ENCODE measurements around the gene IGFBP7.
A peak's percentile ranks its signal among the peaks of the same experiment; 100 is the strongest.
"Not testable (repeated sequence)": the region's sequence is repeated elsewhere in the genome, so short reads cannot be mapped to it uniquely, and the experiment has no call there.

IGFBP7 gene

DNA sequence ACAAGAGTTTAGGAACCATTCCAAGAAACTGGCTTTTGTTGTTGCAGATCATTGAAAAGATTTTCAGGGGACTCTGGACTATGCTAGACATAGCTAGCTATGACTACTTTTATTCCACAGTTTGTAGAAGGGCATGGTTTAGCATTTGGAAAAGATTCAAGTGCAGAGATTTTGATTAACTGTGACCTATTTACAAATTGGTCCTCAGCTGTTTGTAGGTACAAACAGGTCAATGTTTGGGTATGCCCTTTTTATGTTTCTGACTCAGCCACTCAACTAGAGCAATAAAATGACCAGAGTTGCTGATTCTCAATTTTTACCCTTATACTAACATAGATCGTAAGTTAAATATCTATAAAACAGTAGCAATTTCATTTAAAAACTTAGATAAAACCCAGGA lies 46.7 kb downstream of the IGFBP7 start:
- no peak overlapping the region for H3K9ac ChIP-seq (ENCODE audit: low read length)
- H2BK120ac ChIP-seq (ENCODE audit: insufficient read depth, low read length, poor library complexity), result no peak overlapping the region
- no peak overlapping the region for H3K14ac ChIP-seq (ENCODE audit: low read length)
- no peak overlapping the region for H4K12ac ChIP-seq (ENCODE audit: low read depth, low read length)
- H4K8ac ChIP-seq (ENCODE audit: low read depth, low read length), result no peak overlapping the region
- no peak overlapping the region for H2AFZ ChIP-seq (ENCODE audit: insufficient read depth, low read length, poor library complexity)
- H2AK5ac ChIP-seq (ENCODE audit: low read length), result no peak overlapping the region
- no CpG with 5 or more reads among the region's 1 CpG for whole genome bisulfite sequencing (ENCODE audit: extremely low coverage, insufficient coverage, insufficient read length)
- no peak overlapping the region for H3K4ac ChIP-seq (ENCODE audit: low read depth, low read length)
- H2BK5ac ChIP-seq (ENCODE audit: low read depth, low read length, poor library complexity), result no peak overlapping the region
- peaks cover 12 to 14% of the 10 kb centered on the region in 2 experiments for H3K36me3 ChIP-seq (ENCODE audit: control insufficient read depth in 1 of 2, insufficient read depth in 2 of 2, low read length in 2 of 2)
- no peak overlapping the region for H3K18ac ChIP-seq (ENCODE audit: low read length)
- H3K9me3 ChIP-seq (ENCODE audit: insufficient read depth, low read depth, low read length), result no peaks in the 10 kb centered on the region
- H3K4me3 ChIP-seq (ENCODE audit: low read depth, low read length), result no peak overlapping the region
- peaks cover 2% of the 10 kb centered on the region for H3K79me2 ChIP-seq (ENCODE audit: control insufficient read depth, insufficient read depth, low read length, poor library complexity)
- no peaks in the 10 kb centered on the region for H3K27me3 ChIP-seq (ENCODE audit: insufficient read depth, low read length)
- peak overlapping the region; percentile 36 for H3K27ac ChIP-seq (ENCODE audit: low read depth, low read length)
- no peak overlapping the region for H3K23ac ChIP-seq (ENCODE audit: low read length)
- no peak overlapping the region for H2BK12ac ChIP-seq (ENCODE audit: low read length)
- H3K4me2 ChIP-seq (ENCODE audit: low read length), result no peak overlapping the region
- DNase-seq, result no peak
- H3K4me1 ChIP-seq (ENCODE audit: control insufficient read depth in 1 of 2, insufficient read depth in 2 of 2, low read length in 2 of 2), result peaks cover 10 to 25% of the 10 kb centered on the region in 2 experiments
- H4K91ac ChIP-seq (ENCODE audit: low read depth, low read length), result no peak overlapping the region
- peaks cover 27% of the 10 kb centered on the region for H3K79me1 ChIP-seq (ENCODE audit: low read length)

DNA sequence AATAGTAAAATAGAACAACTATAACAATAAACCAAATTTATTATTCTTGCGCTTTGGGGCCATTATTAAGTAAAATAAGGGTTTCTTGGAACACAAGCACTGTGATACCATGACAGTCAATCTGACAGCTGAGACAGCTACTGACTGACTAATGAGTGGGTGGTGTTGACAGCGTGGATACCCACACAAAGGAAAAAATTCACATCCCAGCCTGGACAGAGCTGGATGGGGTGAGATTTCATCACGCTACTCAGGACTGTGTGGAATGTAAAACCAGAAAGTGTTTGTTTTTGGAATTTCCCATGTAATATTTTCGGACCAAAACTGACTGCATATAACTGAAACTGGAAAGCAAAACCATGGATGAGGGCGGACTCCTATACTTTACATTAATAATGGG lies 48.8 kb downstream of the IGFBP7 start:
- H3K36me3 ChIP-seq (ENCODE audit: control insufficient read depth in 1 of 2, insufficient read depth in 2 of 2, low read length in 2 of 2), result peaks cover 11 to 12% of the 10 kb centered on the region in 2 experiments
- H3K4me1 ChIP-seq (ENCODE audit: control insufficient read depth in 1 of 2, insufficient read depth in 2 of 2, low read length in 2 of 2), result peaks cover 21 to 32% of the 10 kb centered on the region in 2 experiments
- no peak overlapping the region for H3K18ac ChIP-seq (ENCODE audit: low read length)
- H4K8ac ChIP-seq (ENCODE audit: low read depth, low read length), result no peak overlapping the region
- no peaks in the 10 kb centered on the region for H3K9me3 ChIP-seq (ENCODE audit: insufficient read depth, low read depth, low read length)
- H4K12ac ChIP-seq (ENCODE audit: low read depth, low read length), result no peak overlapping the region
- no peak overlapping the region for H3K23ac ChIP-seq (ENCODE audit: low read length)
- H2AFZ ChIP-seq (ENCODE audit: insufficient read depth, low read length, poor library complexity), result no peak overlapping the region
- H3K27me3 ChIP-seq (ENCODE audit: insufficient read depth, low read length), result no peaks in the 10 kb centered on the region
- WGBS (ENCODE audit: extremely low coverage, insufficient coverage, insufficient read length), result no CpG with 5 or more reads among the region's 5 CpGs
- peak overlapping the region; percentile 39 for H4K91ac ChIP-seq (ENCODE audit: low read depth, low read length)
- no peak overlapping the region for H2BK5ac ChIP-seq (ENCODE audit: low read depth, low read length, poor library complexity)
- H2AK5ac ChIP-seq (ENCODE audit: low read length), result no peak overlapping the region
- no peak overlapping the region for H3K4me3 ChIP-seq (ENCODE audit: low read depth, low read length)
- no peak overlapping the region for H3K9ac ChIP-seq (ENCODE audit: low read length)
- no peak overlapping the region for H2BK120ac ChIP-seq (ENCODE audit: insufficient read depth, low read length, poor library complexity)
- H3K79me2 ChIP-seq (ENCODE audit: control insufficient read depth, insufficient read depth, low read length, poor library complexity), result peaks cover 8% of the 10 kb centered on the region
- H3K27ac ChIP-seq (ENCODE audit: low read depth, low read length), result peak overlapping the region; percentile 44
- no peak overlapping the region for H3K14ac ChIP-seq (ENCODE audit: low read length)
- H3K4me2 ChIP-seq (ENCODE audit: low read length), result no peak overlapping the region
- no peak overlapping the region for H3K4ac ChIP-seq (ENCODE audit: low read depth, low read length)
- H3K79me1 ChIP-seq (ENCODE audit: low read length), result peaks cover 38% of the 10 kb centered on the region
- peak; percentile 37 to 72 for DNase-seq
- peak overlapping the region; percentile 37 for H2BK12ac ChIP-seq (ENCODE audit: low read length)

DNA sequence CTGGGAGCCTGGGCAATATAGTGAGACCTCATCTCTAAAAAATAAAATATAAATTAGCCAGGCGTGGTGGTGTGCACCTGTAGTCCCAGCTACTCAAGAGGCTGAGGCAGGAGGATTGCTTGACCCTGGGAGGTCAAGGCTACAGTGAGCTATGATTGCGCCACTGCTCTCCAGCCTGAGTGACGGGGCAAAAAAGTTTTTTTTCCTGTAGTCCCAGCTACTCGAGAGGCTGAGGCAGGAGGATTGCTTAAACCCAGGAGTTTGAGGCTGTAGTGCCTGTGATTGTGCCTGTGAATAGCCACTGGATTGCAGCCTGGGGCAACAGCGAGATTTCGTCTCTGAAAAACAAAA lies 49.5 kb downstream of the IGFBP7 start:
- peak overlapping the region; percentile 73 for H4K91ac ChIP-seq (ENCODE audit: low read depth, low read length)
- not testable (repeated sequence) for H3K9ac ChIP-seq (ENCODE audit: low read length); H3K27me3 ChIP-seq (ENCODE audit: insufficient read depth, low read length); H3K79me2 ChIP-seq (ENCODE audit: control insufficient read depth, insufficient read depth, low read length, poor library complexity); H3K4me3 ChIP-seq (ENCODE audit: low read depth, low read length); H4K12ac ChIP-seq (ENCODE audit: low read depth, low read length); H2AFZ ChIP-seq (ENCODE audit: insufficient read depth, low read length, poor library complexity); H3K23ac ChIP-seq (ENCODE audit: low read length); H2AK5ac ChIP-seq (ENCODE audit: low read length); H3K36me3 ChIP-seq (ENCODE audit: control insufficient read depth in 1 of 2, insufficient read depth in 2 of 2, low read length in 2 of 2); H3K4me2 ChIP-seq (ENCODE audit: low read length); H3K9me3 ChIP-seq (ENCODE audit: insufficient read depth, low read depth, low read length)
- peak overlapping the region; percentile 50 for H2BK5ac ChIP-seq (ENCODE audit: low read depth, low read length, poor library complexity)
- H3K18ac ChIP-seq (ENCODE audit: low read length), result peak overlapping the region; percentile 38
- H3K79me1 ChIP-seq (ENCODE audit: low read length), result peaks cover 38% of the 10 kb centered on the region
- peak overlapping the region; percentile 67 for H2BK12ac ChIP-seq (ENCODE audit: low read length)
- H3K14ac ChIP-seq (ENCODE audit: low read length), result peak overlapping the region; percentile 7
- peak overlapping the region; percentile 34 for H3K4ac ChIP-seq (ENCODE audit: low read depth, low read length)
- H2BK120ac ChIP-seq (ENCODE audit: insufficient read depth, low read length, poor library complexity), result peak overlapping the region; percentile 67
- peak overlapping the region; percentile 76 for H3K27ac ChIP-seq (ENCODE audit: low read depth, low read length)
- peak; percentile 61 to 83 for DNase-seq
- no CpG with 5 or more reads among the region's 6 CpGs for WGBS (ENCODE audit: extremely low coverage, insufficient coverage, insufficient read length)
- peaks cover 18 to 29% of the 10 kb centered on the region in 2 experiments for H3K4me1 ChIP-seq (ENCODE audit: control insufficient read depth in 1 of 2, insufficient read depth in 2 of 2, low read length in 2 of 2)
- peak overlapping the region; percentile 22 for H4K8ac ChIP-seq (ENCODE audit: low read depth, low read length)

DNA sequence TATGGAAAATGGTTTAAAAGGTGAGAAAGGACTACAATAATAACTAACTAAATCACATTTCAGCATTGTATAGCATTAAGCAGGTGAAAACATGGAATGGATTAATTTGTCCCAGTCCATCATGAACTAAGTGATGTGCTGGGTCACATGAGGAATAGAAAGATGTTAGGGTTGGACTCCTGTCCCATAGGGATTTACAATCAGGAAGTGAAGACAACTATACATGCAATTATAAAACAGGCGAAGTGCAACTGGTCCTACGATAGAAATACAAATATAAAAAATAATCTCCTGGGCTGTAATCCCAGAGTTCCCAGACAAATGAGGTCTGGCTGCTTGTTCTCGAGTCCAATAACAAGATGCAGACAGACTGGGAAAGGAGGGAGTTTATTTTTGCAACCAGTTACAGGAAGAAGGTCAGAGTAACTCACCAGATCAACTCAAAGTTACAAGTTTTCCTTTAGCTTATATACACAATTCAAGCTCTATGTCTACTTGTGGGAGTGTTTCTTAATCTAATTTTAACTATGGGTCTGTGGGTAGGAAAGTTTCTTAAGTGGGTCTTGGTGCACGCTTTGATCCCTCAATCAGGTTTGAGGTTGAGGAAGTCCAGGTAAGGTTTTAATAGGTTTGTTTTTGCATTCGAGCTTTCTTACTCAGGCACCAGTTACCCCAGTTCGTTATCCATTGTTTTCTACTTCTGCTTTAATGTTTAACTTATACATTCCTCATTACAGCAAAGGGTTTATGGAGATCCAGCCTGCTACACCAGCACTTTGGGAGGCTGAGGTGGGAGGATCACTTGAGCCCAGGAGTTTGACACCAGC lies 50.1 kb downstream of the IGFBP7 start:
- no peak overlapping the region for H3K4me3 ChIP-seq (ENCODE audit: low read depth, low read length)
- peak overlapping the region; percentile 67 for H2BK120ac ChIP-seq (ENCODE audit: insufficient read depth, low read length, poor library complexity)
- peak overlapping the region; percentile 76 for H3K27ac ChIP-seq (ENCODE audit: low read depth, low read length)
- no peak overlapping the region for H3K4me2 ChIP-seq (ENCODE audit: low read length)
- no peak overlapping the region for H4K8ac ChIP-seq (ENCODE audit: low read depth, low read length)
- no peak overlapping the region for H3K18ac ChIP-seq (ENCODE audit: low read length)
- no peaks in the 10 kb centered on the region for H3K9me3 ChIP-seq (ENCODE audit: insufficient read depth, low read depth, low read length)
- H3K79me2 ChIP-seq (ENCODE audit: control insufficient read depth, insufficient read depth, low read length, poor library complexity), result peaks cover 12% of the 10 kb centered on the region
- H3K14ac ChIP-seq (ENCODE audit: low read length), result no peak overlapping the region
- H3K27me3 ChIP-seq (ENCODE audit: insufficient read depth, low read length), result no peaks in the 10 kb centered on the region
- no peak overlapping the region for H2BK12ac ChIP-seq (ENCODE audit: low read length)
- peaks cover 18 to 29% of the 10 kb centered on the region in 2 experiments for H3K4me1 ChIP-seq (ENCODE audit: control insufficient read depth in 1 of 2, insufficient read depth in 2 of 2, low read length in 2 of 2)
- H3K4ac ChIP-seq (ENCODE audit: low read depth, low read length), result peak overlapping the region; percentile 34
- H3K36me3 ChIP-seq (ENCODE audit: control insufficient read depth in 1 of 2, insufficient read depth in 2 of 2, low read length in 2 of 2), result peaks cover 2 to 4% of the 10 kb centered on the region in 2 experiments
- no peak overlapping the region for H2AK5ac ChIP-seq (ENCODE audit: low read length)
- H3K9ac ChIP-seq (ENCODE audit: low read length), result no peak overlapping the region
- no peak overlapping the region for H3K23ac ChIP-seq (ENCODE audit: low read length)
- no peak overlapping the region for H2AFZ ChIP-seq (ENCODE audit: insufficient read depth, low read length, poor library complexity)
- peak overlapping the region; percentile 73 for H4K91ac ChIP-seq (ENCODE audit: low read depth, low read length)
- WGBS (ENCODE audit: extremely low coverage, insufficient coverage, insufficient read length), result no CpG with 5 or more reads among the region's 6 CpGs
- H3K79me1 ChIP-seq (ENCODE audit: low read length), result peaks cover 43% of the 10 kb centered on the region
- peak overlapping the region; percentile 50 for H2BK5ac ChIP-seq (ENCODE audit: low read depth, low read length, poor library complexity)
- H4K12ac ChIP-seq (ENCODE audit: low read depth, low read length), result no peak overlapping the region
- DNase-seq, result no peak

Data from trophoblast cell (in vitro differentiated cells and primary cell).